HG02588 (cell line): ENCODE data around the gene AMER2.

Experiments
- ATAC-seq: cut with Tn5 transposase; IDR thresholded peaks from one replicate; pipeline ENCODE4 v1.9.1; 2021; ENCODE audit warnings: mild to moderate bottlenecking, moderate library complexity; ENCODE audit not compliant: unreplicated experiment

Gene AMER2

GRCh38 chr13:25157681-25158080, 14.4 kb downstream of the AMER2 start:
- ATAC-seq: no peak

- no peak for ATAC-seq
Measured at GRCh38 chr13:25153736-25154135, 18.4 kb downstream of the AMER2 start.

GRCh38 chr13:25151626-25152195, 20.4 kb downstream of the AMER2 start:
- ATAC-seq: no peak

- ATAC-seq: no peak
Measured at GRCh38 chr13:25149711-25150110, 22.4 kb downstream of the AMER2 start.

- no peak for ATAC-seq
Measured at GRCh38 chr13:25148402-25148771, 23.7 kb downstream of the AMER2 start.

- peak; percentile 83 for ATAC-seq
Measured at GRCh38 chr13:25147638-25148401, 24.3 kb downstream of the AMER2 start.

GRCh38 chr13:25143706-25144105, 28.4 kb downstream of the AMER2 start:
- no peak for ATAC-seq

GRCh38 chr13:25141042-25141441, 31.0 kb downstream of the AMER2 start:
- no peak for ATAC-seq

GRCh38 chr13:25137788-25138115, 34.3 kb downstream of the AMER2 start:
- ATAC-seq: no peak

- ATAC-seq: no peak
Measured at GRCh38 chr13:25136880-25137787, 35.0 kb downstream of the AMER2 start.

- no peak for ATAC-seq
Measured at GRCh38 chr13:25135896-25136295, 36.2 kb downstream of the AMER2 start.

- no peak for ATAC-seq
Measured at GRCh38 chr13:25132751-25133390, 39.2 kb downstream of the AMER2 start.

- ATAC-seq: no peak
Measured at GRCh38 chr13:25131881-25132420, 40.1 kb downstream of the AMER2 start.

GRCh38 chr13:25130944-25131343, 41.1 kb downstream of the AMER2 start:
- no peak for ATAC-seq

GRCh38 chr13:25118378-25118905, 53.6 kb downstream of the AMER2 start:
- ATAC-seq: no peak

- ATAC-seq: no peak
Measured at GRCh38 chr13:25117312-25117711, 54.8 kb downstream of the AMER2 start.

- ATAC-seq: no peak
Measured at GRCh38 chr13:25116044-25116443, 56.0 kb downstream of the AMER2 start.

GRCh38 chr13:25114220-25114619, 57.9 kb downstream of the AMER2 start:
- peak; percentile 64 for ATAC-seq

GRCh38 chr13:25112695-25113255, 59.3 kb downstream of the AMER2 start:
- no peak for ATAC-seq
